ENCODE results near the gene GABRR1.

DNA sequence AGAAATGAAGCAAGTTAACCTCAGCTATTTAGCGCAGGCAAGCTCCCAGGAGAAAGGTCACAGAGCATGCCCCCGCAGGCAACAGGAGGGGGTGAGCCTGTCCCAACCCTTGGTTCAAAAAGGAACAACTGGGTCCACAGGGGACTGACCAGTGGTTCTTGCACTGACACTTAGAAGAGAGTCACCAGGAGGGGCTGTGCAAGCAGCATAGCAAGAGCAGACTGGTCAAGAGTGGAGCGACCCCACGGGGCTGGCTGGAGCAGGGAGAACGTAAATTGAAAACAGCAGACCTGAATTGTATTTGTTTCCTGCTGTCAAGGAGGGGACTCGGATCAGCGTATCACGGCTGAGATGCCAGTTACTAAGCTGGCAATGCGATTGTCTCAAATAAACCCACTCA, 32.8 kb downstream of the GABRR1 start:
- TF ChIP-seq, protein P1, sequence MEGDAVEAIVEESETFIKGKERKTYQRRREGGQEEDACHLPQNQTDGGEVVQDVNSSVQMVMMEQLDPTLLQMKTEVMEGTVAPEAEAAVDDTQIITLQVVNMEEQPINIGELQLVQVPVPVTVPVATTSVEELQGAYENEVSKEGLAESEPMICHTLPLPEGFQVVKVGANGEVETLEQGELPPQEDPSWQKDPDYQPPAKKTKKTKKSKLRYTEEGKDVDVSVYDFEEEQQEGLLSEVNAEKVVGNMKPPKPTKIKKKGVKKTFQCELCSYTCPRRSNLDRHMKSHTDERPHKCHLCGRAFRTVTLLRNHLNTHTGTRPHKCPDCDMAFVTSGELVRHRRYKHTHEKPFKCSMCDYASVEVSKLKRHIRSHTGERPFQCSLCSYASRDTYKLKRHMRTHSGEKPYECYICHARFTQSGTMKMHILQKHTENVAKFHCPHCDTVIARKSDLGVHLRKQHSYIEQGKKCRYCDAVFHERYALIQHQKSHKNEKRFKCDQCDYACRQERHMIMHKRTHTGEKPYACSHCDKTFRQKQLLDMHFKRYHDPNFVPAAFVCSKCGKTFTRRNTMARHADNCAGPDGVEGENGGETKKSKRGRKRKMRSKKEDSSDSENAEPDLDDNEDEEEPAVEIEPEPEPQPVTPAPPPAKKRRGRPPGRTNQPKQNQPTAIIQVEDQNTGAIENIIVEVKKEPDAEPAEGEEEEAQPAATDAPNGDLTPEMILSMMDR (IDR thresholded peaks at IDR 0.05 in 4 of 5, conservative IDR thresholded peaks at IDR 0.05 in 1 of 5): no peak
- TF ChIP-seq POLR2A (IDR thresholded peaks at IDR 0.05): no peak

Data from gastrocnemius medialis (tissue), 4 donors.